DOHH2 (cell line): Measurements from ENCODE around the gene TXNRD2.

Experiments used
- H3F3A ChIP-seq: fragments of 200-600 bp; sonication (generic), shearing (Covaris generic); 2 replicates; pipeline ENCODE4 v1.6.0; 2016; ENCODE audit warnings: antibody characterized with exemption, mild to moderate bottlenecking; ENCODE audit not compliant: control insufficient read depth, insufficient read depth
- H3K27ac ChIP-seq: fragments of 200-600 bp; sonication (generic); 2 replicates; pipeline ENCODE4 v1.5.1; 2014; ENCODE audit warnings: low read depth, mild to moderate bottlenecking, low read length, moderate library complexity
- H3K27me3 ChIP-seq: fragments of 200-600 bp; sonication (generic); 2 replicates; pipeline ENCODE4 v1.6.1; 2014; ENCODE audit warnings: mild to moderate bottlenecking, low read length, mixed read lengths; ENCODE audit not compliant: control insufficient read depth
- H3K36me3 ChIP-seq: fragments of 200-600 bp; sonication (generic); 2 replicates; pipeline ENCODE4 v1.6.1; 2014; ENCODE audit warnings: mild to moderate bottlenecking, low read length, moderate library complexity, mixed read lengths; ENCODE audit not compliant: control insufficient read depth
- H3K4me1 ChIP-seq: fragments of 200-600 bp; sonication (generic); 2 replicates; pipeline ENCODE4 v1.6.1; 2014; ENCODE audit warnings: mild to moderate bottlenecking, low read length, mixed read lengths; ENCODE audit not compliant: control insufficient read depth
- H3K4me2 ChIP-seq: fragments of 200-600 bp; sonication (generic); 2 replicates; pipeline ENCODE4 v1.6.0; 2014; ENCODE audit warnings: mild to moderate bottlenecking, low read length, moderate library complexity
- H3K4me3 ChIP-seq: fragments of 200-600 bp; sonication (generic); 2 replicates; pipeline ENCODE4 v1.5.1; 2014; ENCODE audit warnings: mild to moderate bottlenecking, low read length, mixed read lengths
- H3K79me2 ChIP-seq: fragments of 200-600 bp; sonication (generic); 2 replicates; pipeline ENCODE4 v1.6.1; 2014; ENCODE audit warnings: mild to moderate bottlenecking, low read length, mixed read lengths; ENCODE audit not compliant: control insufficient read depth
- H3K9me2 ChIP-seq: fragments of 200-600 bp; sonication (generic); replicated peaks from 2 replicates; pipeline ENCODE4 v1.6.1; 2014; ENCODE audit warnings: mild to moderate bottlenecking, low read length, mixed read lengths; ENCODE audit not compliant: control insufficient read depth
- H3K9me3 ChIP-seq: fragments of 200-600 bp; sonication (generic); 2 replicates; pipeline ENCODE4 v1.6.1; 2014; ENCODE audit warnings: antibody characterized with exemption, low read length, mixed read lengths; ENCODE audit not compliant: control insufficient read depth, insufficient read depth
- H4K20me1 ChIP-seq: fragments of 200-600 bp; sonication (generic); 2 replicates; pipeline ENCODE4 v1.6.0; 2014; ENCODE audit warnings: low read depth, mild to moderate bottlenecking, antibody characterized with exemption, low read length, moderate library complexity; ENCODE audit not compliant: control insufficient read depth, insufficient read depth
- CTCF ChIP-seq: fragments of 200-600 bp; sonication (generic); IDR thresholded peaks from one replicate; pipeline ENCODE4 v1.5.1; 2014; ENCODE audit warnings: antibody characterized with exemption, mild to moderate bottlenecking, low read depth, low read length; ENCODE audit not compliant: poor library complexity, severe bottlenecking
- EZH2phosphoT487 ChIP-seq: fragments of 200-600 bp; sonication (generic); IDR thresholded peaks from 2 replicates; pipeline ENCODE4 v1.6.1; 2017; ENCODE audit warnings: borderline replicate concordance, mild to moderate bottlenecking, antibody characterized with exemption, low read length, moderate library complexity, mixed read lengths

Gene TXNRD2

GRCh38 chr22:19871845-19872778 is 69.5 kb downstream of the TXNRD2 start:
- H3K9me2 ChIP-seq = no peaks in the 10 kb centered on the region
- TF ChIP-seq EZH2phosphoT487 (no peak), CTCF (no peak)
- no peaks in the 10 kb centered on the region for H3K79me2 ChIP-seq
- no peaks in the 10 kb centered on the region for H3K36me3 ChIP-seq
- no peak overlapping the region for H3K27ac ChIP-seq
- H3K4me2 ChIP-seq = no peak overlapping the region
- H3K9me3 ChIP-seq = no peaks in the 10 kb centered on the region
- H4K20me1 ChIP-seq = no peaks in the 10 kb centered on the region
- peaks cover 5% of the 10 kb centered on the region; the same call in 1 of the 2 replicates for H3K4me1 ChIP-seq
- H3K27me3 ChIP-seq = no peaks in the 10 kb centered on the region
- no peaks in the 10 kb centered on the region for H3F3A ChIP-seq
- no peak overlapping the region for H3K4me3 ChIP-seq

- no peaks in the 10 kb centered on the region for H3K36me3 ChIP-seq
- peaks cover 5% of the 10 kb centered on the region; the same call in 1 of the 2 replicates for H3K4me1 ChIP-seq
- no peaks in the 10 kb centered on the region for H4K20me1 ChIP-seq
- H3K27me3 ChIP-seq = no peaks in the 10 kb centered on the region
- H3K4me3 ChIP-seq = no peak overlapping the region
- H3F3A ChIP-seq = no peaks in the 10 kb centered on the region
- no peaks in the 10 kb centered on the region for H3K9me2 ChIP-seq
- TF ChIP-seq CTCF (no peak), EZH2phosphoT487 (no peak)
- no peak overlapping the region for H3K4me2 ChIP-seq
- H3K79me2 ChIP-seq = no peaks in the 10 kb centered on the region
- no peaks in the 10 kb centered on the region for H3K9me3 ChIP-seq
- no peak overlapping the region for H3K27ac ChIP-seq
Measured at GRCh38 chr22:19871023-19871844, 70.4 kb downstream of the TXNRD2 start.

- H3K27me3 ChIP-seq = no peaks in the 10 kb centered on the region
- peaks cover 5% of the 10 kb centered on the region; the same call in 1 of the 2 replicates for H3K4me1 ChIP-seq
- H3K9me3 ChIP-seq = no peaks in the 10 kb centered on the region
- no peak overlapping the region for H3K4me2 ChIP-seq
- no peak overlapping the region for H3K4me3 ChIP-seq
- no peak overlapping the region for H3K27ac ChIP-seq
- H3K79me2 ChIP-seq = no peaks in the 10 kb centered on the region
- H3K36me3 ChIP-seq = no peaks in the 10 kb centered on the region
- TF ChIP-seq CTCF (no peak), EZH2phosphoT487 (no peak)
- H3F3A ChIP-seq = no peaks in the 10 kb centered on the region
- no peaks in the 10 kb centered on the region for H3K9me2 ChIP-seq
- H4K20me1 ChIP-seq = no peaks in the 10 kb centered on the region
Measured at GRCh38 chr22:19870153-19871022, 71.2 kb downstream of the TXNRD2 start.
